SIG-M5 (cell line): ENCODE results near the gene ZNF205.
"Not testable (repeated sequence)": the region's sequence is repeated elsewhere in the genome, so short reads cannot be mapped to it uniquely, and the experiment has no call there.

Experiments
- DNase-seq: peaks from one replicate; lab custom pipeline; 2025; lab: John Stamatoyannopoulos, UW

ZNF205 gene

DNA sequence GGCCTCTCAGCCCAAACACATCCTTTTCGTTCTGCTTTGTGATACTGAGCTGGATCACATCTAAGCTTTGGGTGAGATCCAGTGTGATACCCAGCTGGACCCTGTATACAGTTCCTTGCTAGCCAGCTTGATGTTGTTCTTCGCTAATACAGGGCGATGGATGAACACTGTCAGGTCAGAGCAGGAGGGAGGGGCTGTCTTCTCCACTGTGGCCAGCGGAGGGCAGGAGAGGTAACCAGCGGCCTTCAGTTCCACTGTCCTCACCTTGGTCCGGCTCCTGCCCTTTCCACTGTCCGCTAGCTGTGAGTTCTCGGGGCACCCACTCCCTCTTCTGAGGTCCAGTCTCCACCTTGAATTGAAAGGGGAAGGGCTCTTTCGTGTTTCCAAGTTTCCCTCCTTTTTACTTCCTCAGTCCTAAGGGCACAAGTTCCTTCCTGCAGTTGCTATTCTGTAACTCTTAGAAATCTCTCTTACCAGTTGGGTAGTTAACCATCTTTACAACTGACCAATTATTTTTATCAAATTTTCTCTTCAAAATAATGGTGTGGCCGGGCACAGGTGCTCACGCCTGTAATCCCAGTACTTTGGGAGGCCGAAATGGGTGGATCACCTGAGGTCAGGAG is 19.5 kb downstream of the ZNF205 start:
- no peak for DNase-seq

DNA sequence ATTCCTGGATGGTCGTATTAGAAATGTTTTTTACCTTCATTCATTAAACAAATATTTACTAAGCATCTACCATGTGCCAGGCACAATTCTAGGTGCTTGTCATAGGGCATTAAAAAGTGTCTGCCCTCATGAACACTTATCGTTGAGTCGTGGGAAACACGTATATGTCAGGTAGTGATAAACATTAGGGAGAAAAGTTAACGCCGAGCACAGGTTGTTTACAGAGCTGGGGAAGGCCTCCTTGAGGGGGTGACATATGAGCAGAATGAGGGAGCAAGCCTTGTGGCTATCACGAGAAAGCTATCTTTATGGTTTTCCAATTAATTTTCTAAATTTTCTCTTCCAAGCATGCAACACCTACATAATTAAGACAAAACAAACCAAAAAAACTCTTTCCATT is 21.5 kb downstream of the ZNF205 start:
- no peak for DNase-seq

- peak; percentile 93 for DNase-seq
Observed at GRCh38 chr16:3134338-3135125, 22.1 kb downstream of the ZNF205 start, which contains the start of gene ZNF213. Gene ZNF213, plus strand, starts transcription at chr16:3135029. Its CDS starts 2,252 bp downstream, at chr16:3137281.

GRCh38 chr16:3135126-3135715 is 22.8 kb downstream of the ZNF205 start:
- no peak for DNase-seq

DNA sequence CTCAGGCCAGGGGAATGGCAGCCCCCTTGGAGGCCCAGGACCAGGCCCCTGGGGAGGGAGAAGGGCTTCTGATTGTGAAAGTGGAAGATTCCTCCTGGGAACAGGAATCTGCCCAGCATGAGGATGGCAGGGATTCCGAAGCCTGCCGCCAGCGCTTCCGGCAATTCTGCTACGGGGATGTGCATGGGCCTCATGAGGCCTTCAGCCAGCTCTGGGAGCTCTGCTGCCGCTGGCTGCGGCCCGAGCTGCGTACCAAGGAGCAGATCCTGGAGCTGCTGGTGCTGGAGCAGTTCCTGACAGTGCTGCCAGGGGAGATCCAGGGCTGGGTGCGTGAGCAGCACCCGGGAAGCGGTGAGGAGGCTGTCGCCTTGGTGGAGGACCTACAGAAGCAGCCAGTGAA is 24.9 kb downstream of the ZNF205 start:
- DNase-seq, result no peak

DNA sequence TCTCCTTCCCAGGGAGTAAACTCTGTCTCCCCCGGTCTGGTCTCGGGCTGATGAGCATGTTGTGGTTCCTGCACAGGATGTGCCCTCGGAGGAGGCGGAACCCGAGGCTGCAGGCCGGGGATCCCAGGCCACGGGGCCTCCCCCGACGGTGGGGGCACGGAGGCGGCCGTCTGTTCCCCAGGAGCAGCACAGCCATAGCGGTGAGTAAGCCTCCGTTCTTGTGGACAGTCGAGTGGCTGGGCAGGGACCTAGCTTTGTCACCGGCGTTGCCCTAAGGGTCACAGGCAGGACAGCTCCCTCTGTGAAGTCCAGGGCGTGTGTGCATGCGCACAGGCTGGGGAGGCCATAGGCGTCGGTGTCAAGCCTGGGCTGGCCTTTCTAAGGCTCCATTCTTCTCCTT is 26.0 kb downstream of the ZNF205 start:
- no peak for DNase-seq

DNA sequence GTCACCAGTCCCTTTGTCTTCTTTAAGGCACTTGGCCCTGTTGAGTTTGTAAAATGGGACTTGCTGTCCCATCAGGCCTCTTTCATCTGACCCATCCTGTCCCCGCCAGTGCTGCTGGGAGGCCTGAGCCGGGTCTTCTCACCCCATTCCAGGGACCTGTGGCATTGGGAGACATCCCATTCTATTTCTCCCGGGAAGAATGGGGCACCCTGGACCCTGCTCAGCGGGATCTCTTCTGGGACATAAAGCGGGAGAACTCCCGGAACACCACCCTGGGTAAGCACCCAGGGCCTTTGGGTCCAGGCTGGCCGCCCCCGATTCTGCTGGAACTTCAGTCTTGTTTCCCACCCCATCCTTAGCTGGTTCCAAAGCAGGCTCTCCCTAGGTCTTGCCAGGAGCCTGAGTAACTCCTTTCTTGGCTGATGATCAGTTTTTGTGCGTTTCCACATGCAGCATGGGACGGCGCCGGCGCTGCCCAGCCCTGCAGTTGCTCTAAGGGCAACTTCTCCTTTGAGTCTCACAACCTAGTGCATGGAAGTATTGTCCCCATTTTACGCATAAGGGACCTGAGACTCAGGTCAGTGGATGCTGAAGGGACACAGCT is 26.5 kb downstream of the ZNF205 start:
- no peak for DNase-seq

DNA sequence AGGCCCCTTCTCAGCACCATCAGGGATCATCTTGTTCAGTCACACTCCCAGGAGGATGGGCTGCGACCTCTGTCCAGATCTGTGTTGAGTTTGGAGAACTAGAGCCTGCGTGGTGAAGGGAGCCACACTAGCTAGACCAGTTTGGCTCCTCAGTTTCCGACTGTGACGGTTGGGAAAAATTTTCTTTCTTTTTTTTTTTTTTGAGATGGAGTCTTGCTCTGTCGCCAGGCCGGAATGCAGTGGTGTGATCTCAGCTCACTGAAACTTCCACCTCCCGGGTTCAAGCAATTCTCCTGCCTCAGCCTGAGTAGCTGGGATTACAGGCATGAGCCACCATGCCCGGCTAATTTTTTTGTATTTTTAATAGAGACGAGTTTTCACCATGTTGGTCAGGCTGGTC is 27.2 kb downstream of the ZNF205 start:
- DNase-seq, result not testable (repeated sequence)

GRCh38 chr16:3140603-3141427 is 28.4 kb downstream of the ZNF205 start:
- no peak for DNase-seq

DNA sequence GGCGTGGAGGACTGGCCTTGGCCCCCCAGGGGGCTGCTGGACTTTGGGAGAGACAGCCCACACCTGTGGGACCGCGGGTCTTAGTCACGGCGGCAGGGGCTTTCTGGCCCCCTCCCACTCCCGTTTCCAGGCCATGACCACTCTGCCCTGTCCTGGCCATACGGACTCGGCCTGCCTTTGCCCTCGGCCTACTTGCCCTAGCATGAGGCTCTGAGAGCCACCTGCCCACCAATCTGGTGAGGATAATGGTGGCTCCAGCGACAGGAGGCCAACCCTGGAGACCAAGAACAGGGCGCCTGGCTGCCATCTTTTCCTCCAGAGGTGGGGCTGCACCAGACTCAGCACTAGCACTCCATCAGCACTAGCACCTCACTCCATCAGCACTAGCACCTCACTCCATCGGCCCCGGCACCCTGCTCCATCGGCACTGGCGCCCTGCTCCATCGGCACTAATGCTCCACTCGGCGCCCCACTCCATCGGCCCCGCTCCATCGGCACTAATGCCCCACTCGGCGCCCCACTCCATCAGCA is 29.5 kb downstream of the ZNF205 start:
- no peak for DNase-seq

GRCh38 chr16:3142327-3142726 is 29.9 kb downstream of the ZNF205 start:
- no peak for DNase-seq

DNA sequence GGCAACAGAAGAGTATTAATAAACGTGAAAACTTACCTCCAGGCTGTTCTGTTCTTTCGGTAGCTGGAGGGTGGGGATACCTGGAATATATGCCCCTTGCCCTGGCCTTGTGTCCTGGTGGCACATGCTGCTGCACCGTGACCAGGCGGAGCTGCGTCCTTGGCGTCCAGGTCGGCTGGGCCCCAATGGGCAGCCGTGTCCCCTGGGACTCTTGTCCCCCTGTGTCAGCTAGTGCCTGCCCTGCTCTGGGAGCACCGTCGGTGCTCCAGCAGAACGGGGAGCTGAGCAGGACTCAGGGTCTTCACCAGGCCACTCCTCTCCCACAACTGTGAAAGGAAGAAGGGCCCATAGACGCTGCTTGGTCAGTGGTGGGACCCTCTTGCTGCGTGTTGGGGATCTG is 30.4 kb downstream of the ZNF205 start:
- DNase-seq, result no peak

- DNase-seq, result no peak
Observed at GRCh38 chr16:3143189-3143588, 30.8 kb downstream of the ZNF205 start.

DNA sequence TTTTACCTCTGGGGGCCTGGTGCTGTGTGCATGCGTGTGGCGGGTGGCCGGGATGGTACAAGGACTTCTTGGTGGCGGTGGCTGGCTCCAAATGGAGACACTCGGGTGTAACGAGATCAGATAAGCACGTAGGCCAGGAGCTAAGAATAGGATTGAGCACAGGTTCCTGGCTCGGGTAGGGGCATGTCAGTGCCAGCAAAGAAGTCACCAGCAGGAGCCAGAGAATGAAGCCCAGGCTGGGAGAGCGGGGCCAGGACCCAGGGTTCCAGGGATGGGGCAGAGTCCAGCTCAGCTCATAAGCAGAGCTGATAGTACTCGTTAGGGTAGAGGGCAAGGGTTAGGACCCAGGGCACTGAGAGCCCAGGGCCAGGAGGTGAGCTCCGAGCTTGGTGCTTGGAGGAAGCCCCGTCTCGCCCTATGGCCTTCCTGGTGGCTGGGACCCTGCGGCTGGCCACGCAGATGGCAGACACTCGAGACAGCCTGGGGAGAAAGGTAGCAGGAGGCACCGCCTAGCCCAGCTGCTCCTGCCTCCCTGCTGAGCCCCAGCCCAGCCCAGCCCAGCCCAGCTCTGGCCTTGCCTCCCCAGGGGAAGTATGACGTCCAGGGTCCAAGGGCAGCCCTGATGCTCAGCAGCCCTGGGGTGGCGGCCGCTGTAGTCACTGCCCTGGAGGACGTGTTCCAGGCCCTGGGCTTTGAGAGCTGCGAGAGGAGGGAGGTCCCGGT is 31.4 kb downstream of the ZNF205 start:
- DNase-seq, result no peak

DNA sequence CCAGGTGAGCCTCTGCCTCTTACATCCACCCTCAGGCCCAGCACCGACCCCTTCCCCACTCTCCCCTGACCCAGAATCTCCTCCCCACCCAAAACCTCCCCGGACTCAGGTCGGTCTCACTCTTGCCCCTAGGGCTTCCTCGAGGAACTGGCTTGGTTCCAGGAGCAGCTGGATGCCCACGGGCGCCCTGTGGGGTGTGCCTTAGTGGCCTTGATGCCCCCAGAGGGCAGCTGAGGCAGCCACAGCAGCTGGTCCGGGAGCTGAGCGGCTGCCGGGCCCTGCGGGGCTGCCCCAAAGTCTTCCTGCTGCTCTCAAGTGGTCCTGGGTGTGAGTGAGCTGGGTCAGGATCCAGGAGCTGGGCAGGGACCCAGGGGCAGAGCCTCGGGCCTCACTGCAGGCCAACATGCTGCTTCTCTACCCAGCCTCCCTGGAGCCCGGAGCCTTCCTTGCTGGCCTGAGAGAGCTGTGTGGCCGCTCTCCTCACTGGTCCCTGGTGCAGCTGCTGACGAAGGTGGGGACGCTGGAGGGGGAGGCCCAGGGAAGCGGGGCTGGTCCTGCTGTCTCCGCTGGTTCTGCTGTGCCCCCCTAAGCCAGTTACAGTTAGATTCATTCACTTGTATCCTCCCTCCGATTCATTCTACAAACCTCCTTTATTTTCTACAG is 32.1 kb downstream of the ZNF205 start:
- DNase-seq, result no peak

DNA sequence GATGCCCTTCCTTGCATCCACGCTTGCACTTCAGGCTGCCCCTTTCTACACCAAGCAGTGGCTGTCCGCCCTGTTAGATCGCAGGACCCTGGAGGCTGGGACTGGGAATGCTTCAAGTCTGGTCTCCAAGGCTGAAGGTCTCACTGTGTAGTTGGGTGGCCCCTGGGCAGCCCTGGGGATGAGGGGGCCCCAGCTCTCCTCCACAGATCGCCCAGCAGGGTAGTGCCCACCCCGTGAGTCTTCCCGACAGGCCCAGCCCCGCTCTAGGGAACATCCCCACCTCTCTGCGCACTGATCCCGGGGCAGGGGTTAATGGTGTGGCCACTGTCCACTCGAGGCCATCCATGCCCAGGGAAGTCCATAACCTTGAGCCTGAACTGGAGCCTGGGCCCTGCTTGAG is 32.8 kb downstream of the ZNF205 start:
- DNase-seq, result no peak

- DNase-seq, result no peak
Observed at GRCh38 chr16:3145660-3146059, 33.3 kb downstream of the ZNF205 start.

DNA sequence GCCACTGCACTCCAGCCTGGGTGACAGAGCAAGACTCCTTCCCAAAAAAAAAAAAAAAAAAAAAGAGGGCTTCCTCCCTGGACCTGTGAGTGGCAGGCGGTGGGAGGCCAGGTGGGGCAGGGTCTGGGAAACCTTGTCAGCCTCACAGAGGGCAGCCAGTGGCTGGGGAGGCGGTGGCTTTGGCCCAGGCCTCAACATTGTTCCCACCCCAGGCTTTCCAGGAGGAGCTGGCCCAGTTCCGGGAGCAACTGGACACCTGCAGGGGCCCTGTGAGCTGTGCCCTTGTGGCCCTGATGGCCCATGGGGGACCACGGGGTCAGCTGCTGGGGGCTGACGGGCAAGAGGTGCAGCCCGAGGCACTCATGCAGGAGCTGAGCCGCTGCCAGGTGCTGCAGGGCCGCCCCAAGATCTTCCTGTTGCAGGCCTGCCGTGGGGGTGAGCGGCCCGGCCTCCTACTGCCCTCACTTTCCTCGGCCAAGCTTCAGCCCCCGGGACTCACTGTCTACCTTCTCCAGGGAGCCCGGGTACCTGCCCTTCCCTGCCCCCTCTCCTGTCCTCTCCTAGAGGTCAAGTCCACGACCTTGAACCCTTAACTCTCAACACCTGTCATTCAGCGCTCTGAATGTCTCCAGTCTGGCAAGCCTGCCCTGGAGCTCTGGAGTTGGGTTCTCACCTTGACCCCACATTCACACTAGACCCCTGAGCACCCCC is 34.8 kb downstream of the ZNF205 start:
- no peak for DNase-seq

- no peak for DNase-seq
Observed at GRCh38 chr16:3147757-3148104, 35.3 kb downstream of the ZNF205 start.
